NT2/D1 (cell line): ENCODE data around the gene OSBPL3.

Source experiments
- YY1 ChIP-seq: IDR thresholded peaks from 2 replicates; pipeline ENCODE4 v1.6.1; 2011; ENCODE audit not compliant: insufficient read length, insufficient read depth
- ZNF274 ChIP-seq: IDR thresholded peaks from 2 replicates; pipeline ENCODE4 v1.6.1; 2011; ENCODE audit warnings: mild to moderate bottlenecking, low read depth, low read length

- TF ChIP-seq ZNF274, result no peak
- TF ChIP-seq YY1, result no peak
These were observed 180.5 kb downstream of the OSBPL3 start for GRCh38 chr7:24799506-24799905.
